CD14-positive monocyte (primary cell): ENCODE data around the gene LFNG. TPM values are rescaled to one million over a fixed set of nuclear protein-coding genes. Genes with fewer than 3 reads are reported as not detected.
"Not testable (repeated sequence)": the region's sequence is repeated elsewhere in the genome, so short reads cannot be mapped to it uniquely, and the experiment has no call there.

Source experiments
- DNase-seq, 3 donors: peaks; one replicate each; pipeline ENCODE4 v3.0.0-alpha.2; 2011 to 2022
- H2AFZ ChIP-seq: 2 replicates; pipeline ENCODE4 v1.6.0; 2012; ENCODE audit warnings: mild to moderate bottlenecking, low read depth, low read length, inconsistent platforms; ENCODE audit not compliant: insufficient read depth, poor library complexity, severe bottlenecking
- H3K27ac ChIP-seq, 2 donors: 1 replicate in 1 of 2; 2 replicates in 1 of 2; pipeline ENCODE4 v1.5.1; 2012 to 2013; ENCODE audit warnings: low read length in 2 of 2, control low read depth in 1 of 2, inconsistent platforms in 1 of 2, low read depth in 1 of 2, mild to moderate bottlenecking in 1 of 2
- H3K27me3 ChIP-seq, 2 donors: one replicate each; pipeline versions ENCODE4 v1.6.0 to v1.6.1; 2011 to 2013; ENCODE audit warnings: low read length in 2 of 2; ENCODE audit not compliant: control insufficient read depth in 2 of 2, insufficient read depth in 2 of 2
- H3K36me3 ChIP-seq, 2 donors: replicated peaks in 1 of 2; 1 replicate in 1 of 2; 2 replicates in 1 of 2; pipeline versions ENCODE4 v1.5.1 to v1.6.1; 2012 to 2013; ENCODE audit warnings: low read length in 2 of 2, control low read depth in 1 of 2, inconsistent platforms in 1 of 2, mild to moderate bottlenecking in 1 of 2; ENCODE audit not compliant: insufficient read depth in 2 of 2, control insufficient read depth in 1 of 2
- H3K4me1 ChIP-seq, 2 donors: 1 replicate in 1 of 2; 2 replicates in 1 of 2; pipeline versions ENCODE4 v1.5.1 to v1.6.1; 2012 to 2013; ENCODE audit warnings: low read length in 2 of 2, control low read depth in 1 of 2, inconsistent platforms in 1 of 2, mild to moderate bottlenecking in 1 of 2, moderate library complexity in 1 of 2; ENCODE audit not compliant: insufficient read depth in 2 of 2, control insufficient read depth in 1 of 2
- H3K4me2 ChIP-seq: replicated peaks from 2 replicates; pipeline ENCODE3; 2012; ENCODE audit warnings: low read length, moderate library complexity, mild to moderate bottlenecking; ENCODE audit not compliant: poor library complexity, severe bottlenecking; ENCODE audit errors: extremely low read depth
- H3K4me3 ChIP-seq, 3 experiments: fragments of 200-600 bp in 1 of 3; sonication (generic) in 1 of 3; replicated peaks in 1 of 3; 1 replicate in 2 of 3; 2 replicates in 1 of 3; pipeline ENCODE4 v1.5.1; 2011 to 2013; ENCODE audit warnings: low read length in 3 of 3, mild to moderate bottlenecking in 3 of 3, control low read depth in 2 of 3, low read depth in 2 of 3, inconsistent platforms in 1 of 3, moderate library complexity in 1 of 3
- H3K79me2 ChIP-seq: 2 replicates; pipeline ENCODE4 v1.6.0; 2012; ENCODE audit warnings: mild to moderate bottlenecking, control low read depth, inconsistent platforms, low read length, moderate library complexity; ENCODE audit not compliant: insufficient read depth
- H3K9ac ChIP-seq: 2 replicates; pipeline ENCODE4 v1.6.0; 2017; ENCODE audit warnings: low read length, mild to moderate bottlenecking; ENCODE audit not compliant: insufficient read depth, poor library complexity, severe bottlenecking
- H3K9me3 ChIP-seq, 2 donors: replicated peaks in 1 of 2; 1 replicate in 1 of 2; 2 replicates in 1 of 2; pipeline versions ENCODE4 v1.5.1 to v1.6.1; 2012 to 2013; ENCODE audit warnings: low read length in 2 of 2, control low read depth in 1 of 2; ENCODE audit not compliant: control insufficient read depth in 1 of 2, insufficient read depth in 1 of 2
- H4K20me1 ChIP-seq: 2 replicates; pipeline ENCODE4 v1.6.0; 2012; ENCODE audit warnings: mild to moderate bottlenecking, low read length, control low read depth, moderate library complexity; ENCODE audit not compliant: insufficient read depth
- H3K27ac Mint-ChIP-seq, 7 donors: one replicate each; pipeline ENCODE4 v1.8.0; 2020; ENCODE audit warnings: mild to moderate bottlenecking in 7 of 7, mixed read lengths in 7 of 7, moderate library complexity in 6 of 7, inconsistent platforms in 2 of 7
- H3K27me3 Mint-ChIP-seq, 3 donors: one replicate each; pipeline ENCODE4 v1.8.0; 2021 to 2022; ENCODE audit warnings: low read depth in 3 of 3, mild to moderate bottlenecking in 3 of 3, mixed read lengths in 3 of 3, moderate library complexity in 3 of 3, inconsistent platforms in 1 of 3
- H3K36me3 Mint-ChIP-seq, 2 donors: one replicate each; pipeline ENCODE4 v1.8.0; 2020; ENCODE audit warnings: mixed read lengths in 2 of 2, inconsistent platforms in 1 of 2, mild to moderate bottlenecking in 1 of 2
- H3K4me1 Mint-ChIP-seq: one replicate; pipeline ENCODE4 v1.8.0; 2020; ENCODE audit warnings: mild to moderate bottlenecking, mixed read lengths
- H3K4me3 Mint-ChIP-seq, 2 donors: one replicate each; pipeline ENCODE4 v1.8.0; 2020; ENCODE audit warnings: mild to moderate bottlenecking in 2 of 2, mixed read lengths in 2 of 2, moderate library complexity in 1 of 2
- H3K9me3 Mint-ChIP-seq, 7 donors: one replicate each; pipeline ENCODE4 v1.8.0; 2020 to 2022; ENCODE audit warnings: mixed read lengths in 7 of 7, mild to moderate bottlenecking in 6 of 7, moderate library complexity in 6 of 7, inconsistent platforms in 2 of 7
- WGBS: methylation state at CpG from one replicate; pipeline ENCODE4 v1.1.5; 2013; ENCODE audit warnings: missing lambda C conversion rate; ENCODE audit not compliant: insufficient coverage; 5-methylcytosine and 5-hydroxymethylcytosine counted together
- intact Hi-C, 2 donors: fragments of 100-400 bp; cut with micrococcal nuclease; formaldehyde crosslinking; loops; one replicate each; pipeline versions ENCODE4 v1.15.0 to v1.15.1; 2023
- polyA plus RNA-seq, 3 donors: library from polyadenylated mRNA; depleted of rRNA in 1 of 3; unstranded in 2 of 3; stranded (reverse) in 1 of 3; fragments of 300-500 nt in 2 of 3; fragments of >200 nt in 1 of 3; fragmentation: Illumina TruSeq in 2 of 3; gene quantifications; 1 replicate in 2 of 3; 2 replicates in 1 of 3; pipeline ENCODE4 v1.2.3, GENCODE V29; 2012 to 2021

Gene LFNG
- polyA plus RNA-seq, 3 donors = 1.9 to 121 (median 2.2) TPM

GRCh38 chr7:2530994-2531795, 11.6 kb downstream of the LFNG start:
- H3K4me2 ChIP-seq = peak overlapping the region; percentile 97
- intact Hi-C loops, H2AFZ ChIP-seq, DNase-seq, H3K9me3 ChIP-seq, H3K27me3 Mint-ChIP-seq, H3K9me3 Mint-ChIP-seq, H3K27me3 ChIP-seq: not testable (repeated sequence)
- peaks cover 22% of the 10 kb centered on the region for H3K79me2 ChIP-seq
- peaks cover 61 to 62% of the 10 kb centered on the region in 2 donors for H3K4me1 ChIP-seq
- peaks cover 33% of the 10 kb centered on the region for H4K20me1 ChIP-seq
- peak overlapping the region; percentile 98 for H3K9ac ChIP-seq
- Mint-ChIP-seq H3K4me3 (peak overlapping the region; percentile 43 to 84), H3K27ac (peak overlapping the region; percentile 99 to 100 (median 100)), H3K4me1 (peaks cover 58% of the 10 kb centered on the region), H3K36me3 (peaks cover 22 to 35% of the 10 kb centered on the region in 2 donors)
- WGBS = 78% methylated on average over 17 of the region's 43 CpGs
- peak overlapping the region; percentile 99 to 100 for H3K27ac ChIP-seq
- H3K36me3 ChIP-seq = peaks cover 24% of the 10 kb centered on the region in 2 donors
- peak overlapping the region in 2 of 3 experiments; percentile 4 to 100 for H3K4me3 ChIP-seq

- peak overlapping the region; percentile 40 to 48 for H3K27ac ChIP-seq
- H3K27me3 ChIP-seq, H3K4me3 Mint-ChIP-seq, DNase-seq, H3K27me3 Mint-ChIP-seq, H3K4me3 ChIP-seq, H3K4me2 ChIP-seq, H3K9me3 ChIP-seq, intact Hi-C loops, H3K9me3 Mint-ChIP-seq, H2AFZ ChIP-seq, H3K9ac ChIP-seq: not testable (repeated sequence)
- Mint-ChIP-seq H3K27ac (peak overlapping the region in 6 of 7 donors; percentile 86 to 100 (median 94)), H3K4me1 (peaks cover 52% of the 10 kb centered on the region), H3K36me3 (peaks cover 18 to 30% of the 10 kb centered on the region in 2 donors)
- H3K36me3 ChIP-seq = peaks cover 18 to 19% of the 10 kb centered on the region in 2 donors
- peaks cover 27% of the 10 kb centered on the region for H4K20me1 ChIP-seq
- peaks cover 16% of the 10 kb centered on the region for H3K79me2 ChIP-seq
- peaks cover 56% of the 10 kb centered on the region in 2 donors for H3K4me1 ChIP-seq
- 93% methylated on average over 3 of the region's 17 CpGs for WGBS
Observed at GRCh38 chr7:2531796-2532110, 12.2 kb downstream of the LFNG start.

- WGBS = 21% methylated on average over 4 of the region's 15 CpGs
- Mint-ChIP-seq H3K36me3 (peaks cover 14 to 24% of the 10 kb centered on the region in 2 donors), H3K4me3 (peak overlapping the region in 1 of 2 donors; percentile 55), H3K4me1 (peaks cover 47% of the 10 kb centered on the region), H3K27ac (peak overlapping the region; percentile 83 to 100 (median 90))
- Histone ChIP-seq H3K36me3 (peaks cover 13% of the 10 kb centered on the region in 2 donors), H3K79me2 (peaks cover 11% of the 10 kb centered on the region), H3K4me1 (peaks cover 51% of the 10 kb centered on the region in 2 donors), H4K20me1 (peaks cover 22% of the 10 kb centered on the region), H3K27ac (peak overlapping the region; percentile 40 to 48)
- peak; percentile 32 to 44 (median 41) for DNase-seq
- H3K27me3 ChIP-seq, H3K9me3 ChIP-seq, H3K9me3 Mint-ChIP-seq, H3K27me3 Mint-ChIP-seq, H3K4me3 ChIP-seq, H3K4me2 ChIP-seq, H2AFZ ChIP-seq, intact Hi-C loops, H3K9ac ChIP-seq: not testable (repeated sequence)
Observed at GRCh38 chr7:2532199-2532772, 12.7 kb downstream of the LFNG start.

GRCh38 chr7:2532816-2533215, 13.2 kb downstream of the LFNG start:
- intact Hi-C loops, H3K27me3 Mint-ChIP-seq, H3K4me3 Mint-ChIP-seq: not testable (repeated sequence)

More at GRCh38 chr7:2532816-2533215, 13.2 kb downstream of the LFNG start:
- Mint-ChIP-seq H3K36me3 (peaks cover 8 to 24% of the 10 kb centered on the region in 2 donors), H3K4me1 (peaks cover 42% of the 10 kb centered on the region)
- not testable (repeated sequence) for H3K4me3 ChIP-seq, H3K9me3 ChIP-seq, H3K9me3 Mint-ChIP-seq, H3K9ac ChIP-seq, H2AFZ ChIP-seq, H3K79me2 ChIP-seq, H3K4me2 ChIP-seq, DNase-seq, H3K27ac ChIP-seq, H3K27ac Mint-ChIP-seq, H3K27me3 ChIP-seq
- WGBS = 80% methylated on average over 1 of the region's 8 CpGs
- H3K36me3 ChIP-seq = peaks cover 10% of the 10 kb centered on the region in 2 donors
- peaks cover 45 to 46% of the 10 kb centered on the region in 2 donors for H3K4me1 ChIP-seq
- peaks cover 20% of the 10 kb centered on the region for H4K20me1 ChIP-seq
